Peyer's patch (tissue), 4 donors: ENCODE measurements around the gene LENEP.

Experiments
- CTCF ChIP-seq, 6 experiments: fragments of 450-650 bp in 4 of 6; fragments of 200-600 bp in 2 of 6; sonication (generic) in 1 of 6; IDR thresholded peaks; one replicate each; pipeline ENCODE4 v1.5.1; 2017 to 2019; ENCODE audit warnings: antibody characterized with exemption in 6 of 6, mild to moderate bottlenecking in 3 of 6, moderate library complexity in 1 of 6
- POLR2A ChIP-seq, 2 donors: fragments of 450-650 bp; IDR thresholded peaks; one replicate each; pipeline ENCODE4 v1.5.1; 2017; ENCODE audit warnings: antibody characterized with exemption in 2 of 2, mild to moderate bottlenecking in 2 of 2, moderate library complexity in 2 of 2

DNA sequence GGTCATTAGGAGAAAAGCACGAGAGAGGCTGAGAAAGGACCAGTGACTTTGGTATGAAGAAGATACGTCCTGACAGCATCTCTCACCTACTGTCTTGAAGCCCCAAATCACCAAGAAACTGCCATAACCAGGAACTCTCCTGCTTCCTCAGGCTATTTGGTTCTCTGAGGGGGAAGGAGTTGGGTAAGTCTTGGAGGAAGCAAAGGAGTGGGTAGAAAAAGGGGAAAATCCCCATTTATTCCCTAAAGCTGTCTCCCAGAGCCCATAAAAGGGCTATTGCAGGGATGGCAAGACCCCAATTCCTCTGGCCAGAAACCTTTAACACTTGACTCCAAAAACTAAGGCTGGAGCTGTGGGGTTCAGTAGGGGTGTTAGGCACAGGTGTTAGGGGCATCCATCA lies 35.4 kb upstream of the LENEP start:
- TF ChIP-seq CTCF (IDR thresholded peaks at IDR 0.05), result no peak
- TF ChIP-seq POLR2A (IDR thresholded peaks at IDR 0.05), result no peak
